NCI-H460 (cell line): Measurements from ENCODE around the gene VEPH1. TPM values are rescaled to one million over a fixed set of nuclear protein-coding genes. Genes with fewer than 3 reads are reported as not detected.
A peak's percentile ranks its signal among the peaks of the same experiment; 100 is the strongest.

ENCODE experiments used
- DNase-seq: peaks from one replicate; pipeline ENCODE4 v3.0.0-alpha.2; 2016; ENCODE audit warnings: low read depth; ENCODE audit errors: extremely low read depth
- polyA plus RNA-seq: library from polyadenylated mRNA; depleted of rRNA; stranded (reverse); fragments of >200 nt; gene quantifications from 2 replicates; pipeline ENCODE4 v1.2.3, GENCODE V29; 2014; cell fraction: nucleus; rRNA removed
- total RNA-seq: library from RNA; depleted of rRNA; stranded (reverse); fragments of >200 nt; shearing (Covaris generic); gene quantifications from 2 replicates; pipeline ENCODE4 v1.2.3, GENCODE V29; 2014; rRNA removed

The VEPH1 gene
- total RNA-seq, result 0.50 TPM in 1 of 2 replicates, not detected in the other
- 0.86 TPM in 1 of 2 replicates, not detected in the other for polyA plus RNA-seq

DNA sequence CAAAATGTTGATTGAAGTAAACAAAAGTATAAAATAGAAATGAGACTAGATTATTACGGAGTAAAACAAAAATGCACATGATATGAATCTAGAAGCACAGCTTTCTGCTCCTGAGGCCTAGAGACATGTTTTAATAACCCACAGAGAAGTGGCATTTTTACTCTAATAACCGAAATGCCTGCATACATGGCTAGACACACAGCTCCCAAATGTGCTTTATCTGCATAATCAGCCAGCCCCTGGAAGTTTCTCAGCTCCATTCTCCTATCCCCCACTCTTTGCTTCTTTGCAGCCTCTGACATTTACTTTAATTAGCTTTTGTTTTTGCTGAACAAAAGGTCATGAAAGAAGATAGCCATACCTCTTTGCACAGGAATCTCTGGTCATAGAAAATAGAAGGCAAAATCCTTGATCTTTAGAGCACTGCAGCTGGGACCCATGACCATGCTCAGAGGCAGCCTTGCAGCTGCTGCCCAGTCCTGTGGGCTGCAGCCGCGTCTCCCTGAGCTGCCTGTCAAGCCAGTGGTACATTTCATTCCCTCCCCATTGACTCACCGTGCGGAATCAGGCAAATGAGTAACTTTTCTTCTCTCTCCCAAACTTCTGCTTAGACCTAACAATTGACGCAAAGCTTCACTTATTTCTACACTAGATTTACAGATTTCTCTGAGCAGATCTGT lies at the start of gene VEPH1:
VEPH1 (minus strand) TSS at position 501 of the 680 bp plus-strand sequence. CDS start 8,067 bp downstream, outside the sequence.
- DNase-seq, result no peak

DNA sequence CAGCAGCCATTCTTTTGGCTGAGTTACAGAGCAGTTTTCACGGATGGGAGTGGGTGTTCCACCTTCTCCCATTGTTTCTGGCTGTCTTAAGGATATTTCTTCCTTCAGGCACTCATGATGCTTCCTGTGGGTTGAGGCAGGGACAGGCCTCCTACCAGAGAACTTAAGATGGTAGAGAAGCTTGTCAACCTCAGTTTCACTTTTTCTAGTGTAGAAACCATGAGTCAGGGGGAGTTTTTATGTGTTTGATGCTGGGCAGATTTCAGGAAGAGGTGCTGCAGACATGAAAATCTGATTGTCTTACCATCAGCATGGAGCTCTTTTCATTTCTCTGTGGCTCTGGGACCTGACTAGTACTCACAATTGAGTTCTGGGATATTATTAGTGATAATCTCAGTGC lies 48.7 kb upstream of the VEPH1 start:
- no peak for DNase-seq

GRCh38 chr3:157549498-157549897 lies 46.3 kb upstream of the VEPH1 start:
- DNase-seq, result no peak

- no peak for DNase-seq
Observed at GRCh38 chr3:157544501-157545130, 41.4 kb upstream of the VEPH1 start.

- no peak for DNase-seq
Observed at GRCh38 chr3:157543501-157544035, 40.4 kb upstream of the VEPH1 start.

- no peak for DNase-seq
Observed at GRCh38 chr3:157542711-157543500, 39.7 kb upstream of the VEPH1 start.

- DNase-seq, result no peak
Observed at GRCh38 chr3:157541506-157542236, 38.5 kb upstream of the VEPH1 start.

DNA sequence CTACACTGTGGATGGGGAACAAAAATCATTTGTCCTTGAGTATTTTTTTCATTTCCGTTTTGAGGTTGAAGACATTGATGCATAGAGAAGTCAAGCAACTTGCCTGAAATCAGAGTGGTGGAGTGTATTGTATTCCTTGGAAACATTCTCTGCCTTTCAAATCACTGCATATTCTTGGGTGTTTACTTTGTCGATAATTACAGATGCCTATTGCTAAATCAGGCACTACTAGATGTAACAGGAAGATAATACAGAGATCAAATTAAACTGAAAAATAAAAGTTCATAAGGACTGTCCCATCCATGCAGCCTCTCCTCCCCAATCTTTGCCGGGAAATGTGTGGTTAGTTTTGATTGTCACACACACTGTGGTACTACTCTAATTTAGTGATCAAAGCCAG lies 37.4 kb upstream of the VEPH1 start:
- DNase-seq, result no peak

DNA sequence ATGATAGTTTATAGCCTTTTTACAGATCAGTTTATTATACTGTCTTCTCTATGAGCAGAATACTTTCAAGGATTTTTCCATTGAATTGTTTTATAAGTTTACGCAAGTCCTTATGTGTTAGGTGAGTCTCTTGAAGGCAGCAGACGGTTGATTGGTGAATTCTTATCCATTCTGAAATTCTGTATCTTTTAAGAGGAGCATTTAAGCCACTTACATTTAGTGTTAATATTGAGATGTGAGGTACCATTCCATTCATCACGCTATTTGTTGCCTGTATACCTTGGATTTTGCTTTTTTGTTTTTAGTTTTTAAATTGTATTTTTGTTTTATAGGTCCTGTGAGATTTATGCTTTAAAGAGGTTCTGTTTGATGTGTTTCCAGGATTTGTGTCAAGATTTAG lies 32.5 kb upstream of the VEPH1 start:
- DNase-seq, result no peak

DNA sequence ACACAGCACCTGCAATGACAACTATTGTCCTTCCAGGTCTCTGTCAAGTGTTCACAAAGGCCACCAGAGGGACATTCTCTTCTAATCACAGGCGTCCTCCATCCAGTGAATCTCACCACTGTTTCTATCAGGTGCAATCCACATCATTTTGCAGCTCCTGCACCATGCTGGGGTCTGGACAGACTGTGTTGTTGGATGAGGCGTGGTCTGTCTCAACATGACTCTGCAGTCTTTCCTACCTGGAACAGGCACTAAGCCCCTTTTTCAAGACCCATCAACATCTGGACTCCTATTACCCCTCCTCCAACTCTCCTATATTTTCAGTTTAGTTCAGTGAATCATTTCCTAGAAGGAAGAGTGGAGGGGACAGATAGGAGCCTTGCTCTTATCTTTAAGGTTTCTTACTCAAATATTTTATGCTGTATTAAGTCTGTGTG lies 31.5 kb upstream of the VEPH1 start:
- no peak for DNase-seq

DNA sequence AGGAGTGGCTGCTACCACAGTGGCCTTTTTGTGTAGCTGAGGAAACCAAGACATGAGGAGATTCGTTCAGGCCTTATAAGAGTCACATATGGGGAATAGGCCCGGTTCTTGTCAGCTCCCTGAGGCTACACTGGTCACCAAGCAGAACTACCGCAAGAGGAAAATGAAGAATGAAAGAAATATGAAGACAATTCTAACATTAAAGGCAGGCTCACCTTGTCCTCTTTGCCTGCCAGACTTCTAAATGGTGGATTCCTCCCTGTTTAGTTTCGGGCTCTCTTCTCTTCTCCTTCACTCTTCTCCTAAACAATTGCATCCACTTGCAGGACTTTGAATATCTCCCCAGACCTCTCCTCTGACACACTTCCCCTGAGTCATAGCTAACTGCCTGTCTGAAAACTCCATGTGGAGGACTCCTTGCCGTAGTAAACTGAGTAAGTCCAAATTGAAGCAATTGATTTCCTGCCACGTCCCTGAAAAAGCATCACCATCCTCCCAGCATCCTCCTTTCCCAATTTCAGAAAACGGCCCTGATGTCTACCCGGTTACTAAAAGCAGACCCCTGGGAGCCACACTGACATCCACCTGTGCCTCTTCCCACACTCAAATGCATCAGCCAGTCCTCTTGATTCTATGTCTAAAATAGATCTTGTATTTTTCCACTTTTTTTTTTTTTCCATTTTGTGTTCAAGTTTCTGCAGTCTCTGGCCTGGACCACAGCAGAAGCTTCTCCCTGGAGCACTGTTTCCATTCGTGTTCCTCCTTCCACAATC lies 30.3 kb upstream of the VEPH1 start:
- DNase-seq, result no peak

- peak; percentile 71 for DNase-seq
Observed at GRCh38 chr3:157532529-157533297, 29.5 kb upstream of the VEPH1 start.

DNA sequence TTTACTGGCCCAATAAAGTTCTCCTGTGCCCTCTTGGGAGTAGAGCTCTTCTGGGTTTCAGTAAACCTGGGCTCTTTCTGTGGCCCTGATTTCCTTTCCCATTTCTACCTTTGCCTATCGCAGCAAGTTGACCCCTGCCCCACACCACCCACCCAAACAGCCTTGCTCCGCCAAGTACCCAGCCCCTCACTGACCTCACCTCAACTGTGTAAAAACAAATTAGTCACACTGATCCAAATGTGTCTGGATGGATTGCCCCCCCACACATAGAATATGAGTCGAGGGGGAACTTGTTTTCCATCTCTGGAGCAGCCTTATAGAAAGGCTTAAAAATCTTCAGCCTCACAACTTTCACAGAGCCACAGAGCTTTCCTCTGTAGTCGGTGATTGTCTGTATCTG lies 28.6 kb upstream of the VEPH1 start:
- no peak for DNase-seq

DNA sequence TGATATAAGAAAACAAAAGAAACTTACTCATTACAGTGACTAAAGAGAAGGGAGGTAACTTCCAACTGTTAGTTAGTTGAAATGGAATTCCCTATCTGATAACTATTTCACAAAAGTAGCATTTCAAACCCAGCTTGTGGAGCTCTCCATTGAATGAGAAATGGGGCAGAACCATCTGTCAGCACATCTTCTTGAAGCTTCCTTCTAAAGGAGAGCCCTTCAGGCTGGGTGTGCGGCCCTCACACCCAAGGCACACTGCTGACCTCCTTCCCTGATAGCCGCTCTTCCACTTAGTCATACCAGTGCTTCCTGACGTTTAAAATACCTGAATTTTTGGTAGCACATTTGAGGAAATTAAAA lies 28.1 kb upstream of the VEPH1 start:
- DNase-seq, result no peak

DNA sequence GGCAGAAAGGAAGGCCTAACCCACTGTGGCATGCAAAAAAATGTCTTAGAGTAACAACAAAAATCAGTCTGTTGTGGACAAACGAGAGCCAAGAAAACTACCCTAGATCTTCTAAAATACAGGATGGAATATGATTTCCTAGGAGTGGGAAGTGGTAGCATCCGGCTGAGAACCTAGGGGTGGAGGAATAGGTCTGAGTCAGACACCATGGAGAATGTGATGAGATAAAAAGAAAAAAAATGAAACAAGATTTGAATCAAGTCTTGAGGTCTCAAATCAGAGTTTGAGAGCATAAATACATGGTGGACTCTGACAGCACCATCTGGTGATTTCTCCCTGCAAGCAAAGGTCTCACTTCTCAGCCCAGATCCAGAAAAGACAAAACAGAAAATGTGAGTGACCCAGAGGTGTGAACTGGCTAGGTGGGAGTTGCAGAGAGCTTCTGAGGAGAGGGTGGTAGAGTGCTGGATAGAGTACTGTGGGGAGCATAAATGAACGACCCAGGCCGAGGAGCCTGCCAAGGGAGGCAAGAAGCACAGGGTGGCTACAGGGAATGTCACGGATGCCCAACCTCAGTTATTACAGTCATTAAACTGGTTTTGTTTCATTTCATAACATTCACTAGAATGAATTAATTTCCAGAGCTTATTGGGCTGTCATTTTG lies 27.6 kb upstream of the VEPH1 start:
- no peak for DNase-seq

DNA sequence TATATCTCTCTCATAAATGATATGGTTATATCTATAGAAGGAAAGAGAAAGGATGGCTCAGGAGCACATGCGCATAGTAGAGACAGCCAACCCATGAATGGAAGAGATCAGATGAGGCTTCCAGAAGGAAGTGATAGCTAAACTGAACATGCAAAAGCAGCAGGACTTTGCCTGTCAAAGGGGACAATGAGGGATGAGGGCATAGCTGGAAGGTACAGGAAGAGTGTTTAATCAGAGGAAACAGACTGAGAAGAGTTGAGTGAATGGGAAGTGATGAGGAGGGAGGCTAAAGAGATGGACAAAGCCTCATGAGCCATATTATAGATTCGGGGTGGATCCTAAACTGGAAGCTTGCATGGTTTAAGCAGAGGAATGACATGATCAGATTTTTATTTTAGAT lies 26.5 kb upstream of the VEPH1 start:
- no peak for DNase-seq

DNA sequence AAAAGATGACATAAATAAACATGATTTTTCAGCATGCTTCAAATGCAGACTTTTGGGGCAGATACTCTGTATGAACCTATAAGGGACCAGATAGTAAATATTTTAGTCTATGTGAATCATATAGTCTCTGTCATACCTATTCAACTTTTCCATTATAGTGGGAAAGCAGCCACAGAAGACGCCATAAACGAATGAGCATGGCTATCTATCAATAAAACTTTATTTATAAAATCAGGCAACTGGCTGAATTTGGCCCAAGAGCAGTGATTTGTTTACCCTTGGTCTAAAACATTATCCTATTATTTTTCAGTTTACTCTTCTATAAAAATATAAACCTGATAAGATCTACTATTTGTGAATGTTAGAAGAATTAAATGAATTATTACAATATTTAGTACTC lies 25.9 kb upstream of the VEPH1 start:
- no peak for DNase-seq

- DNase-seq, result no peak
Observed at GRCh38 chr3:157527131-157527881, 24.1 kb upstream of the VEPH1 start.
